Embryonic facial prominence (tissue), 1 donor: ENCODE data around the gene GRIN2A.

Experiments
- DNase-seq: peaks from one replicate; pipeline ENCODE4 v3.0.0-alpha.2; 2016; ENCODE audit errors: extremely low spot score

GRIN2A gene

GRCh38 chr16:10033556-10033955 is 148.7 kb downstream of the GRIN2A start:
- no peak for DNase-seq

DNA sequence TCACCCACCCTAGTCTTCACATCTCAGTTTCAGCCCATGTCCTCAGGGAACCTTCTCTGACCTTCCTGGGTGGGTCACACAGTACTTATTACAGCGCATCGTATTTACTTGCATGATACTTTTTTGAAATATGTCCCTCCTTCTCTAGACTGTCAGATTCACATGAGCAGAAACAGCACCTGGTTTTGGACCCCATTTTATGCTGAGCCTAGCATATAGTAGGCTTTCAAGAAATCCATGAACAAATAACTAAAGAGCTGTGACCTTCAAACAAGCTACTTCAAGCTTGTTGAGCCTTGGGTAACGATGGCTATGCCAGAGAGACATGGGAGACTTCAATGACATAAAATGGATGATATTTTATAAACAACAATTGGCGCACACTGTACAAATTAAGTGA is 150.3 kb downstream of the GRIN2A start:
- no peak for DNase-seq

DNA sequence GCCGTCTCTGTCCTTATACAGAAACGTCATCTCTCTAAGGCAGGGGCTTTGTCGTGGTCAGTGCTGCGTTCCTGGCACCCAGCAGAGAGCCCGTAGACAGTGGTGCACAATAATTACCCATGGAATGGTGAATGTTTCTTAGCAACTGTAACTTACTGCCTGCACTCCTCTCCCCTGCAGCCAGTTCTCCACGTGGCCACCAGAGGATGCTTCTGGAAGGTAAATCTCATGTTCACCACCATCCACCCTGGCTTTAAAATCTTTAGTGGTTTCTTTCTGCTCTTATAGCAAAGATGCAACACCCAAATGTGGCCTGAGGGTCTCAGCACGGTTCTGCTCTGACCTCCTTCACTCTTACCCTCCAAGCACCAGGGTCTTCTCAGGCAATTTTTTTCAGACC is 150.8 kb downstream of the GRIN2A start:
- no peak for DNase-seq

DNA sequence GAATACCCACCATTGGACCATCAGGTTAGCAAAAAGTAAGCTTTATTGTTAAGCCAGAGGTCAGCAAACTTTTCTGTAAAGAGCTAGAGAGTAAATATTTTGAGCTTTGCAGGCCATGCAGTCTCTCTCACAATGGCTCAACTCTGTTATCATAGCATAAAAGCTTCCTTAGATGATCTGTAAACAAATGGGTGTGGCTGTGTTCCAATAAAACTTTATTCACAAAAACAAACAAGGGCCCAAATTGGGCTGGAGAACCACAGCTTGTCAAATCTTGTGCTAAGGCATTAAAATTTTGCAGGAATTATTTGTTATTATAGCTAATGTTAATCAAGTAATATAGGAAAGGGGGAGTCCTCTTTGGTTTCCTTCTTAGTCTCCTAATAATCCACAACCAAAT is 153.6 kb downstream of the GRIN2A start:
- no peak for DNase-seq

DNA sequence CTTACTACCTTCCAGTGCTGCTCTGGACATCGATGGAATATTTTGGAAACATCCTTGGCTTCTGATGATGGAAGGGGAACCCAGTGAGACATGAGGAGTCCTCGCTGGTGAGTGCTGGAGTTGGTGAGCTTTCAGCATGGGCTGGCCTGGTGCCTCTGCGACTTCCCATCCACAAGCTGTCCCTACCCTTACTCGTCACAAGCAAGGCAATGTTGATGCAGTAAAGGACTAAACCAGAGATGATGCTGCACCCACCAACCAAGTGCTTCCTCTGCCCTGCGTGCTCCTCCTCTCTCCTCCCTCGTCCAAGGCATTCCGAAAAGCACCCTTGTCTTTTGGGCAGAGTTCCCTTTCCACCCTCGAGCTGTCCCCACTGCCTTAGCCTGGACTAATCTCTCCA is 154.7 kb downstream of the GRIN2A start:
- DNase-seq: no peak

- DNase-seq: no peak
These were observed 155.6 kb downstream of the GRIN2A start for GRCh38 chr16:10026593-10026992.

DNA sequence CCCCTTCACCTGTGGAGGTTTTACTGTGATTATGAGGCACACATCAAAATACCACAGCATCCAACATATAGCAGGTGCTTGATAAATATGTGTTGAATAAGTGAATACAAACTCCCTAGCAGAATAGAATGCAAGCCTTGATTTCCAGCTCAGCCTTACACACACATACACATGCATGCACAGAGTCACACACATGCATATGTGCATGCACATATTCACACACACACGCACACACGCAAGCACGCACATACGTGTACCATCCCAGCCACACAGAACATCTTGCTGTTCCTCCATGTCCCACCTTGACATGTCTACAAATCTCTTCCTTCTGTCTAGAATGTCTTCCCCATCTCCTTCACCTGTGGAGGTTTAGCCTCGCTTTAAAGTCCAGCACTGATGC is 160.1 kb downstream of the GRIN2A start:
- DNase-seq: no peak

- DNase-seq: no peak
These were observed 161.4 kb downstream of the GRIN2A start for GRCh38 chr16:10020866-10021265.

DNA sequence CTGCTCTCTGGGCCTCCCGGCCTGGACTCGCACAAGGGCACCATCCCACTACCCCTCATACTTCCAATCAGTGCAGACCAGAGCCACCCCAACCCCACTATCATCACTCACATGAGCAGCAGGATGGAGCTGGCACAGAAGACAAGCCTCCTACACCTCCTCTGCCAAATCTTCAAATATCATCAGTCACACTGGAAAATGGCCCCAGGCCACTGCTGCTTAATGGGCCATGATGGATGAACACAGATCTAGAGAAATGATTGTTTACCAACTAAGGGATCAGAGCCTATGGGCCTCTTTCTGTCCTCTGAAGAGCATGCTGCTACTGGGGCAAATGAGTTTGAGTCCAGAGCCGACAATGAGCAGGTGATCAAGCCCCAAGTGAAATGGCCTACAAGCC is 165.5 kb downstream of the GRIN2A start:
- DNase-seq: no peak

GRCh38 chr16:10015397-10015796 is 166.8 kb downstream of the GRIN2A start:
- DNase-seq: no peak

- DNase-seq: no peak
These were observed 168.5 kb downstream of the GRIN2A start for GRCh38 chr16:10013774-10014173.

DNA sequence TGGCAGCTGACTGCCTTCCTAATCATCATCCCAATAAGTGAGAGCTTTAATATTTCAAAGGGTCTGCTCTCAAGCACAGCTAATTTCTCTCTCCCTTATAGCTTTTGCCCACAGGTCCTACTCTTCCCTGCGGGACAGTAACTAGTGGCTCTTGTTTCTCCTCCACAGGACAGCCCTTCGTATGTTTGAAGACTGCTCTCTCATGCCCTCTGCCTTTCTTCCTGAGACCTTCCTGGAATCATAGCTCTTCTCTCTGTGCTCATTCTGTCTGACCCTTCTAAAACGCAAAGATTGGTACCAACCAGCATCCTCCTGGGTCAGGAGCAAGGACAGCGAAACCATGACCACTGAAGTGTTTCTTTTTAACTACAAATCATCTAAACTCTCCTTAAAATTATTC is 168.9 kb downstream of the GRIN2A start:
- no peak for DNase-seq

GRCh38 chr16:10009684-10010083 is 172.5 kb downstream of the GRIN2A start:
- DNase-seq: no peak

DNA sequence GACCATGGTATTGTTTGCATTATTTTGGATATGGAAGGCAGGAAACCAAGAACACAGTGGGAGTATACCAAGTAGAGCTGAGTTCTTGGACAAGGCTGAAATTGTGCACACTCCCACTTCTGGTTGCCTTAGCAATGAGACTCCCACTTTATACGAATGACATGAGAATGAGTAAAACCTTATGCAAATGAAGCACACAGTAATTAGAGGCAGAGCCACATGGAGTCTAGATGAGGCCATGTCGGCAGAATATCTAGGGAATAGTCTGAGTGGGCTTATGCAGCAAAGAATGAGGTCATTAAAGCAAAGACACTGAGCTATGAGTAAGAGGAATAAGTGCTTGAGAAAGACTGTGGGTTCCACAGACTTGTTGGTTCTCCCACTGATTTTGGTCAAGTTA is 178.7 kb downstream of the GRIN2A start:
- DNase-seq: no peak

DNA sequence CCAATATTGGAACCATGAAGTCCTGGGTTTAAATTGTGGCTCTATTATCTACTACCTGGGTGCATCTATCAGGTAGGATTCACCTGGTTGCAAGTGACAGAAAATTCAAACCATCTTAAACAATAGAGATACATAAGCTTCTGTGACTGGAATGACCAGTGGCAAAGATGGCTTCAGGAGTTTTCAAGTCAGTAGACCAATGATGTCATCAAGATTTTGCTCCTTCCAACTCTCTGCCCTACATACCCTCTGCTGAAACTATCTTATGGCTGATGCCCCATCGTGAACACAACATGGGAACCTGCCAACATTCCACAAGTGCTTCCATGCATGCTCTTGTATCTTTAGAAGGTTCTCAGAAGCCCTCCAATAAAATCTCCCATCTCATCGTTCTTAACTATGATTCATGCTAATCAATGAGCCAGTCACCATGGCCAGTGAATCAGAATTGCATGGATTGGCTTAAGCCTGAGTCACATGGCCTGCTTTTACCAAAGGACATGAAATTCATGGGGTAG is 180.9 kb downstream of the GRIN2A start:
- no peak for DNase-seq

DNA sequence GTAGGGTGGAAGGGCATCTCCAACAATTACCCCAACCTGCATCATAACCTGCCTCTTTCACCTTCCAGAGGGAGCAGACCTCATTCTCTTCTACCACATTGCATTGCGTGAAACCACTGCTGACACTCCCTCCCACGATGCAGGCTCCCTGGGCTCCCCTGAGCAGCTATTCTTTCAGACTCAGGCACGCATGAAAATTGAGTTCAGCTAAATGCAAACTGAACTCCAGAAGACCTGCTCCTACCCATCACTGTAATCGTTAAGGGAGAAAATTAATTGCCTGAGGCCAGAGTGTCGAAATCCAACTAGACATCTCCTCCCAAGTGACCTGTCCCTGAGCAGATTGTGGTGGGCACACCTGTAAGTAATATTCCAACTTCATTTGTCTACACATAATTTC is 186.0 kb downstream of the GRIN2A start:
- no peak for DNase-seq

DNA sequence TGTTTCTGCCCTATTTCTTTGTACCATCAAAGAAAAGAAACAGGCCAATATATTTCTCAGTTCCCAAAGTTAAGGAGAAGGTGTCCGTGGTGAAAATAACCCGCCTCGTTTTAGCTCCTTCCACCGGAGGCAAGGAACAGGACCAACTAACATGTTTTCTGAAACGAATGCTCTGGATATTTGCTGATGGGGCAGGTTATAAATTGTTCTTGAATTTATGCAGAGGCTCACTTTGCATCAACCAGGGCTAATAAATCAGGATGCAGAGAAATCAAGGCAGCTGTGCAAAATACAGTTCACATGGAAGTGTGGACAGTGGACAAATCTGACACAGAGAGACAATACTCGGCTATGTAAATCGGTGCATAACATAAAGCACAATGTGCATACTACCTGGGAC is 189.8 kb downstream of the GRIN2A start:
- DNase-seq: no peak

- no peak for DNase-seq
These were observed 201.2 kb downstream of the GRIN2A start for GRCh38 chr16:9980981-9981380.

GRCh38 chr16:9978160-9978725 is 204.0 kb downstream of the GRIN2A start:
- DNase-seq: no peak

- DNase-seq: no peak
These were observed 204.8 kb downstream of the GRIN2A start for GRCh38 chr16:9977333-9977897.

GRCh38 chr16:9976601-9977000 is 205.6 kb downstream of the GRIN2A start:
- DNase-seq: no peak

- DNase-seq: no peak
These were observed 210.3 kb downstream of the GRIN2A start for GRCh38 chr16:9971907-9972306.

GRCh38 chr16:9970796-9971195 is 211.4 kb downstream of the GRIN2A start:
- no peak for DNase-seq

DNA sequence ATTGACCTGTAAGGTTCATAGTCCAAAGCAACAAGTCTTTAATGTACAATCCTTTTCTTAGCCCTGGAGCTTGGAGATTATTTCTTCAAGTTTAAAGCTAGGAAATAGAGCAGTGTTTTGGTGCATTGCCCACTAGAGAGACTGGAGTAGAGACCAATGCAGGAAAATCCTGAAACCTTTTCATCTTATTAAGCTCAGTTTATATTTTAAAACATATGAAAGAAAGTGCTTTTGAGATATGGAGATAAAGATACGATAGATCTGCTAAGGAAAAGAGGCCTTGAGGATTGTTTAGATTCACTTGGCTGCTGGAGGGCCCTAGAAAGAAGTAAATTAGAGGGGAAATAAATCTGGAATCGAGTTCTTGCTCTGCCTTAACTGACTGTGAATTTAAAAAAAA is 212.0 kb downstream of the GRIN2A start:
- no peak for DNase-seq
